NCI-H1105 treated with DMSO at 0.1 percent for 48 hours (cell line): ENCODE measurements around the gene LRRC4C.

Source experiments
- DNase-seq: peaks from one replicate; lab custom pipeline; 2025; lab: John Stamatoyannopoulos, UW

The LRRC4C gene

DNA sequence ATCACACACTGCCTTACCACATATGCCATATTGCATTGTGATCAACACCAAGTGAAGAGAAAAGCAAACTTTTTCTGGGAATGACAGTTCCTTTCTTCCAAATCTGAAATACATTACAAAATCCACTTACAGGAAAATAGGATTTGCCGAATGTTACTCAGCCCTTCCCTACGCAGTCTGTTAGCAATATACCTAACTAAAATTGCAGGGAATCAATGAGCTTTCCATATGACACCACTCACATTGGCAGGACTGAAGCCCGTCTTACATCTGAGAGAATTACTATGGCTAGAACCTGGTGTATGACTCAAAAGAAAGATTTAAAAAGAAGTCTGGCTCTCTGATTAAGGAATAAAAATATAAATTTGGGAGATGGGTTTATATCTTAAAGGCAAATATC is 136.0 kb downstream of the LRRC4C start:
- no peak for DNase-seq

DNA sequence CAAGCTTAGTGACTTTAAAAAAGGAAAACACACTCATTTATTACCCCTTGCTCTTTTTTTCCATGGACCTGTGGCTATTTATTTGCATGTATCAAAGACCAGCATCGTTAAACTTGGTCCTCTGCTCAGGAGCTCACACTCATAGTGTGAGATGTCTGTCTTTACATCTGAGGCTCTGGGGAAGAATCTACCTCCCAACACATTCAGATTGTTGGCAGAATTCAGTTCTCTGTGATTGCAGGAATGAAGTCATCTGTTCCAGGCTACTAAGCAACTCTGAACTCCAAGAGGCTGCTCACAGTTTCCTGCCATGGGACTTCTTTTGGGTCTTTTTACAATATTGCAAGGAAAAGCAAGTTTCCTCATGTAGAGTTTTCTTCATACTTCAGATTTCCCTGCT is 138.8 kb downstream of the LRRC4C start:
- no peak for DNase-seq

- no peak for DNase-seq
Observed at GRCh38 chr11:41320238-41320637, 139.2 kb downstream of the LRRC4C start.

DNA sequence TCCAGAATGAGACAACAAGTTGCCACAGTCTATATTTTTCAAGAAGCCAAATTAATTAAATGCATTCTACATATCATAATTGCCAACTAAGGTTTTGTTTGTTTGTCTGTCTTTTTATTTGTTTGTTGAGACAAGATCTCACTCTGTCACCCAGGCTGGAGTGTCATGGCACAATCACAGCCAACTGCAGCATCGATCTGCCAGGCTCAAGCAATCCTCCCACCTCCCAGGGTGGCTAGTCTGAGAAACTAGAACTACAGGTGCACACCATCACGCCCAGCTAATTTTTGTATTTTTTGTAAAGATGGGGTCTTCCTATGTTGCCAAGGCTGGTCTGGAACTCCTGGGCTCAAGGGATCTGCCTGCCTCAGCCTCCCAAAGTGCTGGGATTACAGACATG is 140.0 kb downstream of the LRRC4C start:
- DNase-seq: no peak

DNA sequence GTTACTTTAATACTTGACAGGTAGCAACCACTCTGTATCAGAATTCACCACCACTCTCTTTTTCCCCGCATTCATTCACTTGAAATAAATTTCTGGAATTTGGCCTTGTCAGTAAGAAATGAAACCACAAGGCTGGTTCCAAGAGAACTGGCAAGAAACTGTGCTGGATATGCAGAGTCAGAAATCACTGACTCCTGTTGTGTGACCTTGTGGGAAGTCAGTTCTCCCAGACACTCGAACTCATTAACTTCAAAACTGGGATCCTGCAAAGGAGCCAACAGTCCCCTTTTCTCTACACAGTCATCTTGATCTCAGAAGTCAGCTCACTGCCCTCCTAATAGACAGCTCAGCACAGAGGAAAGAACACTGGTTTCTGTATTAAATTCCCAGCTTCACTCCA is 142.7 kb downstream of the LRRC4C start:
- DNase-seq: no peak

DNA sequence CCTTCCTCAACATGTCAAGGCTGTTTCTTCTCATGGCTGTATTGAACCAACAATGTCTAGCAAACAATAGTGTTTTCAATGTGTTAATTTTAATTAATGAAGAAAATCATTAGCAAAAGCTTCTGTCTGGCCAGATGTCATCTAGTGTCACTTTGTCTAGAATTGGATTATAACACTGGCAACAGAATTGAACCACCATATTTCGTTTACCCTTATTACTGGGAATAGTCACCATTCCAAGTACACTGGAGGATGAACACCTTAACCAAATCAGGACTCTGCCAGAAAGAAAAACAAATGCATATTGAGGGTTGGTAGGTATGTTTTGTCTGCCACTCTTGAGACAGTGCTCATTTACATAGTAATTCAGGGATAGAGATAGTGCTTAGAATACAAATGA is 146.2 kb downstream of the LRRC4C start:
- no peak for DNase-seq

- DNase-seq: no peak
Observed at GRCh38 chr11:41309716-41310115, 149.7 kb downstream of the LRRC4C start.

- no peak for DNase-seq
Observed at GRCh38 chr11:41309111-41309522, 150.3 kb downstream of the LRRC4C start.

- no peak for DNase-seq
Observed at GRCh38 chr11:41308286-41308685, 151.2 kb downstream of the LRRC4C start.

GRCh38 chr11:41307296-41308080 is 152.0 kb downstream of the LRRC4C start:
- no peak for DNase-seq

GRCh38 chr11:41306431-41306830 is 153.0 kb downstream of the LRRC4C start:
- DNase-seq: no peak

DNA sequence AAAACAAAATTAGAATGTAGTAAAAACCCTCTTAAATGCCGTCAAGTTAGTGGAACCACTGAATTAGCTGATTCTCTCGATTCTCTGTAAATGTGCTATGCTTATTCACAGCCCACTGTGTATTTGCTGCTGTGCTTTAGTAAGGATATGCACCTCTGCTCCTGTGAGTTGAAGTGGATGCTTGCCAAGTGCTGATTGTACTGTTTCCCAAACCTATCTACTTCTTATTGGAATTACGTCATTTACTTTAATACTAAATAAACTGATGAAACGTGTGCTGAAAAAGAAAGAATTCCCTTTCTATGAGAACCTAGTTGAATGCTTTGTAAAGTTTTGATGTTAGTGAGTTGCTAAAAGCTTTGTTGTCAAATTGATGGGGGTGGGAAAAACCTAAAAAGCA is 158.4 kb downstream of the LRRC4C start:
- DNase-seq: peak; percentile 30

DNA sequence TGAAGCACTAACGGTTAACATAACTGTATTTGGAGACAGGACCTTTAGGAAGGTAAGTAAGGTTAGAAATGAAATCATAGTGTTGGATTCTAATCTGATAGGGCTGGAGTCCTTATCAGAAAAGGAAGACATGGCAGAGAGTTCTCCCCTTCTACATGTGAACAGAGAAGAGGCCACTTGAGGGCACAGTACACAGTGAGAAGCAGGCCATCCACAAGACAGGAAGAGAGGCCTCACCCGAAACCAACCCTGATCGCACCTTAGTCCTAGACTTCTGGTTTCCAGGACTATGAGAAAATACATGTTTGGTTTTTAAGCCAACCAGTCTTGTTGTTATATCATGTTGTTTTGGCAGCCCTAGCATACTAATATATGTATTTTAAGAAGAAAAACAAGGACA is 170.0 kb downstream of the LRRC4C start:
- no peak for DNase-seq

- no peak for DNase-seq
Observed at GRCh38 chr11:41286751-41287150, 172.7 kb downstream of the LRRC4C start.

- peak; percentile 44 for DNase-seq
Observed at GRCh38 chr11:41284354-41284753, 175.1 kb downstream of the LRRC4C start.

DNA sequence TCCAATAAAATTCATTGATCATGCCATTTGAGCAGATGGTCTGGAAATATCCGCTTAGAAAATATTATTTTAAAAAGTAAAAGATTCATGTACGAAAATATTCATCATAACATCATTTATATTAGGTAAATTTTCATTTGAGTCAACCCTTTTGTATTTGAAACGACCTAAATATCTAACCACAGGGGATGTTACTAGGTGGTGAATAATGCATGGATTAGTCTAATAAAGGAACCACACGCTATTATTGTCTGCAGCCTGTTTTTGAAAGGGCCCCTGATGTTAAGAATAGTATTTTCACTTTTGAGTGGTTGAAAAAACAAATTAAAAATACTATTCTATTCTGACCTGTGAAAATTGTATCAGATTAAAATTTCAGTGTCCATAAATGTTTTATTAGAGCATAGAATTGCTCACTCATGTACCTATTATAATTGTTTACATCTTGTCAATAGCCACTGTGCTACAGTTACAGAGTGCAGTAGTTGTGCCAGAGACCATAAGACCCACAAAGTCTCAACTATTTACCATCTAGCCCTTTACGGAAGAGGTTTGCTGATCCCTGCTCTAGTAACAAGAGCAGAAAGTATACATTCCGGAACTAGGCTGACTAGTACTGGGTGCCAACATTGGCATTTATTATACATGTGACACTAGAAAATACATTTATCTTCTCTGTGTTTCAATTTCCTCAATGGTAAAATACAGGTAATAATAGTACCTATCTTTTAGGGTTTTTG is 176.1 kb downstream of the LRRC4C start:
- no peak for DNase-seq

DNA sequence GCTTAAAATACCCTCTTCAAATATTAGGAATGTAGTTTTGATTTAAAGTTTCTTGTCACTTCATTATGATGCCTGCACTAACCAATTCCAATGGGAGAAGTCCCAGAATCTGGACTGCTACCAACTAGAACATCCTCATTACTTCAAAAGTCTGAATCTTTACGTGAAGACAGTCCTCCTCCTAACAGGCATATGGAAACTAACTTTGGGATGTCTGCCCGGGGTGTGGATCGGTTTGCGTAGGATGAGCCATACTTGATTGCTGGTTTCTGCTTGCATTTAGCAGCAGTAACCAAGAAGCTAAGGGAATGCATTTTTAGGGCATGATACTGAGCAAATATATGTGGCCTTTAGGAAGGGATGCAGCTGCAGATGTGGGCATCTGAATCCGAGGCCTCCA is 177.1 kb downstream of the LRRC4C start:
- DNase-seq: no peak

- DNase-seq: no peak
Observed at GRCh38 chr11:41281131-41281742, 178.2 kb downstream of the LRRC4C start.

GRCh38 chr11:41274831-41275230 is 184.6 kb downstream of the LRRC4C start:
- DNase-seq: no peak

DNA sequence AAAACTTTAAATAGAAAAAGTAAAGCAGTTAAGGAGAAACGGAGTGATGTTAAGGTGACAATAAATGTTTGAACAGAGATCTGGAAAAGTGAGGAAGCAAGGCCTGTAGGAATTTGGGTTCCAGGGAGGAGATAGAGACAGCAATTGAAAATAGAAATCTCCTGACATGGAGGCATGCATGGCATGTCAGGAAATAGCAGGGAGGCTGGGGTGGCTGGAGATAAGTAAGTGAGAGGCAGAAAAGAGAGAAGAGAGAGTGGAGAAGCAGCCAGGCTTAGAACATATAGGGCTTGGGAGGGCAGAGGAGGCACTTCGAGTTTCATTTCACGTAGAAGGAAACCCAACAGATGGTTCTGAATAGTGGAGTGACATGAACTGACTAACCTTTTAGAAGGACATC is 185.5 kb downstream of the LRRC4C start:
- DNase-seq: no peak

- no peak for DNase-seq
Observed at GRCh38 chr11:41267451-41267850, 192.0 kb downstream of the LRRC4C start.

- DNase-seq: no peak
Observed at GRCh38 chr11:41256041-41256440, 203.4 kb downstream of the LRRC4C start.

DNA sequence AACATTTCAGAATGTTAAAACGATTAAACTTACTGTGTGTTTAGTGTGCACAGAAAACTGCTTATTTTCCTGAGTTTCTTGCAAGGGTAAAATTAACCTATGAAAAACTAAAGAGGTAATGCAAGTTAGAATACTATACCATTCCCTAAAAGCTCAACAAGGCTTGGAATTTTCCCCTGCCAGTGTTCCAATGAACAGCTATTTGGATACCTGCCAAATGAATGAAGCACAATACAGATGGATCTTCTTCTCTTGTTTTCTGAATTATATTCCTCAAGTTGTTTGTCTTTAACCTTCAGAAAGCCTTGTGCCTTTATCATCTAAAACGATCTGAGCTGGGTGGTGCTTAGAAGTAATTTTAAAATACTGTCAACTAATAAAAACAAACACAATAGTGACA is 204.5 kb downstream of the LRRC4C start:
- DNase-seq: peak; percentile 53
